GM18909 (cell line): ENCODE measurements around the gene ADAMTS17.

ENCODE experiments used
- ATAC-seq: cut with Tn5 transposase; IDR thresholded peaks from one replicate; pipeline ENCODE4 v1.9.1; 2021; ENCODE audit warnings: mild to moderate bottlenecking; ENCODE audit not compliant: unreplicated experiment, poor library complexity

Gene ADAMTS17

GRCh38 chr15:100207053-100207452 is 134.7 kb downstream of the ADAMTS17 start:
- ATAC-seq = no peak

GRCh38 chr15:100206643-100207042 is 135.1 kb downstream of the ADAMTS17 start:
- no peak for ATAC-seq

GRCh38 chr15:100205549-100206295 is 136.1 kb downstream of the ADAMTS17 start:
- no peak for ATAC-seq

- ATAC-seq = no peak
Measured at GRCh38 chr15:100204771-100205170, 137.0 kb downstream of the ADAMTS17 start.

- no peak for ATAC-seq
Measured at GRCh38 chr15:100204211-100204610, 137.6 kb downstream of the ADAMTS17 start.

GRCh38 chr15:100202309-100202960 is 139.3 kb downstream of the ADAMTS17 start:
- ATAC-seq = no peak

- ATAC-seq = peak; percentile 85
Measured at GRCh38 chr15:100201376-100202280, 140.1 kb downstream of the ADAMTS17 start.

- no peak for ATAC-seq
Measured at GRCh38 chr15:100200287-100200880, 141.4 kb downstream of the ADAMTS17 start.

- ATAC-seq = no peak
Measured at GRCh38 chr15:100199711-100200286, 142.0 kb downstream of the ADAMTS17 start.

GRCh38 chr15:100198442-100198841 is 143.3 kb downstream of the ADAMTS17 start:
- no peak for ATAC-seq

- ATAC-seq = no peak
Measured at GRCh38 chr15:100196326-100197058, 145.3 kb downstream of the ADAMTS17 start.

- no peak for ATAC-seq
Measured at GRCh38 chr15:100194996-100195395, 146.8 kb downstream of the ADAMTS17 start.

- no peak for ATAC-seq
Measured at GRCh38 chr15:100193277-100193860, 148.4 kb downstream of the ADAMTS17 start.

GRCh38 chr15:100192097-100193080 is 149.4 kb downstream of the ADAMTS17 start:
- ATAC-seq = no peak

GRCh38 chr15:100191161-100191560 is 150.6 kb downstream of the ADAMTS17 start:
- ATAC-seq = no peak

GRCh38 chr15:100190675-100191074 is 151.1 kb downstream of the ADAMTS17 start:
- ATAC-seq = no peak

- ATAC-seq = no peak
Measured at GRCh38 chr15:100189849-100190248, 151.9 kb downstream of the ADAMTS17 start.

- ATAC-seq = no peak
Measured at GRCh38 chr15:100189319-100189718, 152.5 kb downstream of the ADAMTS17 start.
